Adipocyte (in vitro differentiated cells): ENCODE results near the gene EEF1B2.
"Not testable (repeated sequence)": the region's sequence is repeated elsewhere in the genome, so short reads cannot be mapped to it uniquely, and the experiment has no call there.

Source experiments
- DNase-seq: peaks from one replicate; pipeline ENCODE4 v3.0.0-alpha.2; 2015; ENCODE audit warnings: low read depth
- H3K27me3 ChIP-seq: replicated peaks from 2 replicates; pipeline ENCODE4 v1.7.0; 2013; ENCODE audit warnings: mild to moderate bottlenecking, low read length, moderate library complexity; ENCODE audit not compliant: control insufficient read depth, insufficient read depth
- H3K36me3 ChIP-seq: 2 replicates; pipeline ENCODE4 v1.7.0; 2013; ENCODE audit warnings: low read length, mild to moderate bottlenecking, moderate library complexity; ENCODE audit not compliant: control insufficient read depth, insufficient read depth, severe bottlenecking
- H3K4me1 ChIP-seq: 2 replicates; pipeline ENCODE4 v1.7.0; 2013; ENCODE audit warnings: mild to moderate bottlenecking, low read length, moderate library complexity; ENCODE audit not compliant: control insufficient read depth, insufficient read depth
- H3K4me3 ChIP-seq: 2 replicates; pipeline ENCODE4 v1.7.0; 2013; ENCODE audit warnings: mild to moderate bottlenecking, low read length, moderate library complexity
- H3K9ac ChIP-seq: 2 replicates; pipeline ENCODE4 v1.7.0; 2013; ENCODE audit warnings: mild to moderate bottlenecking, low read length, moderate library complexity
- H3K9me3 ChIP-seq: 2 replicates; pipeline ENCODE4 v1.7.0; 2013; ENCODE audit warnings: mild to moderate bottlenecking, low read length, moderate library complexity; ENCODE audit not compliant: control insufficient read depth

EEF1B2 gene

GRCh38 chr2:206198677-206199076, 39.0 kb downstream of the EEF1B2 start:
- H3K9ac ChIP-seq = no peak overlapping the region
- no peaks in the 10 kb centered on the region for H3K36me3 ChIP-seq
- DNase-seq = peak; percentile 81
- H3K27me3 ChIP-seq = no peaks in the 10 kb centered on the region
- peaks cover 13% of the 10 kb centered on the region for H3K4me1 ChIP-seq
- H3K4me3 ChIP-seq = no peak overlapping the region
- no peaks in the 10 kb centered on the region for H3K9me3 ChIP-seq

- H3K4me1 ChIP-seq = peaks cover 6% of the 10 kb centered on the region
- no peak for DNase-seq
- no peaks in the 10 kb centered on the region for H3K9me3 ChIP-seq
- no peaks in the 10 kb centered on the region for H3K27me3 ChIP-seq
- no peaks in the 10 kb centered on the region for H3K36me3 ChIP-seq
- H3K4me3 ChIP-seq = no peak overlapping the region
- no peak overlapping the region for H3K9ac ChIP-seq
These were observed 41.6 kb downstream of the EEF1B2 start for GRCh38 chr2:206201075-206201848.

- DNase-seq = no peak
- H3K4me1 ChIP-seq = peaks cover 6% of the 10 kb centered on the region
These were observed 42.8 kb downstream of the EEF1B2 start for GRCh38 chr2:206202446-206202845.

GRCh38 chr2:206203331-206203730, 43.6 kb downstream of the EEF1B2 start:
- H3K4me1 ChIP-seq = peaks cover 6% of the 10 kb centered on the region
- H3K36me3 ChIP-seq = no peaks in the 10 kb centered on the region

More at GRCh38 chr2:206202446-206202845, 42.8 kb downstream of the EEF1B2 start:
- Histone ChIP-seq H3K9ac (no peak overlapping the region), H3K4me3 (no peak overlapping the region), H3K36me3 (no peaks in the 10 kb centered on the region), H3K9me3 (no peaks in the 10 kb centered on the region), H3K27me3 (no peaks in the 10 kb centered on the region)

DNA sequence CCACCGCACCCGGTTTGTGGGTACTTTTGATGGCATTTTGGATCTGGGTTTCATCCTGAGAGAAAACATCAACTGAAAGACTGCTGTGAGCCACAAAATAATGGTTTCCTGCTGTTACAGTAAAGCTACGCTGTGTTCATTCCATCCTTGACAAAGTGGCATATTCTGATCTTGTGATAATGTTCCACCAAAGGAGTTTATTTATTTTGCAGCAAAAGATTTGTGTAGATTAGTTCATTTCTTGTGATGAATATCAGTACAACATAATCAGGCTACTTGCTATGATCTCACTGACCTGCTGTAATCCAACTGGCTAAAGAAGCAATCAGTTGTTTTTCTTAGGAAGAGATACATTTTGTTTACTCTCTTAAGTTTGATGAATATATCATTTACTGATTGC, 45.0 kb downstream of the EEF1B2 start:
- H3K4me3 ChIP-seq = no peak overlapping the region
- no peak for DNase-seq
- no peaks in the 10 kb centered on the region for H3K36me3 ChIP-seq
- no peak overlapping the region for H3K9ac ChIP-seq
- H3K4me1 ChIP-seq = no peaks in the 10 kb centered on the region
- no peaks in the 10 kb centered on the region for H3K27me3 ChIP-seq
- H3K9me3 ChIP-seq = no peaks in the 10 kb centered on the region

More at GRCh38 chr2:206203331-206203730, 43.6 kb downstream of the EEF1B2 start:
- Histone ChIP-seq H3K9ac (no peak overlapping the region), H3K27me3 (no peaks in the 10 kb centered on the region), H3K9me3 (no peaks in the 10 kb centered on the region), H3K4me3 (no peak overlapping the region)
- DNase-seq = no peak

DNA sequence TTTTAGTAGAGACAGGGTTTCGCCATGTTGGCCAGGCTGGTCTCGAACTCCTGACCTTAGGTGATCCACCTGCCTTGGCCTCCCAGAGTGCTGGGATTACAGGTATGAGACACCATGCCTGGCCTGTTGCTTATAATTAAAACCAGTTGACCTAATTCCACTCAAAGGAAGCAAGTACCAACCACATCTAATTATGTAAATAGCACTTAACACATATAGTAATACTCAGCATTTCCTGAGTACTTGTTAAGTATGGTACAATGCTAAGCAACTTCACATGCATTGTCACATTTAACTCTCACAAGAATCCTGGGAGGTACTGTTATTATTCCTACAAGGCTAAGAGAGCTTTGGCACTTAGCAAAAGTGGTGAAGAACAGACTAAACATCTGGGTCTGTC, 47.6 kb downstream of the EEF1B2 start:
- not testable (repeated sequence) for H3K36me3 ChIP-seq, H3K9me3 ChIP-seq, H3K4me3 ChIP-seq, H3K27me3 ChIP-seq, DNase-seq, H3K9ac ChIP-seq
- peaks cover 14% of the 10 kb centered on the region for H3K4me1 ChIP-seq

GRCh38 chr2:206208900-206209299, 49.2 kb downstream of the EEF1B2 start:
- no peaks in the 10 kb centered on the region for H3K36me3 ChIP-seq
- H3K27me3 ChIP-seq = no peaks in the 10 kb centered on the region
- no peak overlapping the region for H3K4me3 ChIP-seq
- no peak for DNase-seq
- peaks cover 25% of the 10 kb centered on the region for H3K4me1 ChIP-seq
- no peak overlapping the region for H3K9ac ChIP-seq
- H3K9me3 ChIP-seq = no peaks in the 10 kb centered on the region

GRCh38 chr2:206211657-206212255, 52.1 kb downstream of the EEF1B2 start:
- Histone ChIP-seq H3K4me1 (peaks cover 25% of the 10 kb centered on the region), H3K4me3 (peak overlapping the region; percentile 82), H3K27me3 (no peaks in the 10 kb centered on the region), H3K9me3 (no peaks in the 10 kb centered on the region), H3K9ac (peak overlapping the region; percentile 85), H3K36me3 (no peaks in the 10 kb centered on the region)
- peak; percentile 83 for DNase-seq
